NCI-H146 treated with DMSO at 0.1 percent for 48 hours (cell line): Measurements from ENCODE around the gene BNIPL.
A peak's percentile ranks its signal among the peaks of the same experiment; 100 is the strongest.

ENCODE experiments used
- DNase-seq: peaks from one replicate; lab custom pipeline; 2025; ENCODE audit not compliant: unreplicated experiment; lab: John Stamatoyannopoulos, UW

The BNIPL gene

GRCh38 chr1:151036356-151036755 is at the start of gene BNIPL:
TSS of gene BNIPL (plus strand) at chr1:151036586. CDS start at chr1:151036726, 140 bp downstream.
- DNase-seq = no peak

GRCh38 chr1:150987924-150988323 is 48.5 kb upstream of the BNIPL start:
- no peak for DNase-seq

GRCh38 chr1:150992626-150993025 is 43.8 kb upstream of the BNIPL start:
- DNase-seq = no peak

- no peak for DNase-seq
Observed at GRCh38 chr1:150994248-150994647, 42.1 kb upstream of the BNIPL start.

GRCh38 chr1:150995460-150995859 is 40.9 kb upstream of the BNIPL start:
- no peak for DNase-seq

GRCh38 chr1:150995896-150996295 is 40.5 kb upstream of the BNIPL start:
- DNase-seq = no peak

GRCh38 chr1:150997126-150997872 is 39.1 kb upstream of the BNIPL start:
- DNase-seq = no peak

- no peak for DNase-seq
Observed at GRCh38 chr1:150997949-150998348, 38.4 kb upstream of the BNIPL start.

- DNase-seq = no peak
Observed at GRCh38 chr1:150999051-150999674, 37.2 kb upstream of the BNIPL start.

GRCh38 chr1:150999926-151000325 is 36.5 kb upstream of the BNIPL start:
- DNase-seq = no peak

GRCh38 chr1:151000408-151000807 is 36.0 kb upstream of the BNIPL start:
- no peak for DNase-seq

GRCh38 chr1:151001602-151002001 is 34.8 kb upstream of the BNIPL start:
- DNase-seq = no peak

GRCh38 chr1:151002051-151002450 is 34.3 kb upstream of the BNIPL start:
- no peak for DNase-seq

GRCh38 chr1:151002611-151003010 is 33.8 kb upstream of the BNIPL start:
- no peak for DNase-seq

- no peak for DNase-seq
Observed at GRCh38 chr1:151003180-151003579, 33.2 kb upstream of the BNIPL start.

- DNase-seq = peak; percentile 24
Observed at GRCh38 chr1:151005729-151006319, 30.6 kb upstream of the BNIPL start.

GRCh38 chr1:151006327-151007052 is 29.9 kb upstream of the BNIPL start, which contains the start of gene MINDY1:
TSS of gene MINDY1 (minus strand) at chr1:151006902. CDS start at chr1:151002617, 4,285 bp downstream.
- DNase-seq = peak; percentile 87

- no peak for DNase-seq
Observed at GRCh38 chr1:151007853-151008243, 28.5 kb upstream of the BNIPL start.

GRCh38 chr1:151008244-151009205 is 27.9 kb upstream of the BNIPL start, which contains the start of gene PRUNE1:
TSS of gene PRUNE1 (plus strand) at chr1:151008449. CDS start at chr1:151008633, 184 bp downstream.
- DNase-seq = peak; percentile 77

- no peak for DNase-seq
Observed at GRCh38 chr1:151009206-151009587, 27.2 kb upstream of the BNIPL start.
